ENCODE measurements around the gene HLF.

DNA sequence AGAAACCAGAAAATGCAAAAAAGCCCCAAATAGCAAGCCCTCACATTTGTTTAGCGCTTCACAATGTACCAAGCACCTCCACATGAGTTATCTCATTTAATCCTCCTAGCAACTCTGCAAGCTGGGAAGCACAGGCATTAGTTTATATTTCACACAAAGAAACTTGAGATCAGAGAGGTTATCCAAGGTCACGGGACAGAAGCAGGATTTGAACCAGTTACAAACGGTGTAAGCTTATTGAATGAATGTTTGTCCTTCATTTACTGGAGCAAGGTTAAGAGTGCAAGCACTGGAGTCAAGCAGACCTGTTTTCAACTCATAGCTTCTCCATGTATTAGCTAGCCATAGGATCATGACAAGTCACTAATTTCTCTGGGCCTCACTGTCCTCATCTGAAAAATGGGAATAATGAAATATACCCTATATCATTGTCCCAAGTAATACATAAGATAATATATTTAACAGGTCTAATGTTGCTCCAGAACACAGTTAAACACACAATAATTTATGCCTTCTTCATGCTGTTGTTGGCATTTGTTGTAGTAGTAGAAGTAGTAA is 6.1 kb upstream of the HLF start:
- TF ChIP-seq EZH2phosphoT487 (IDR thresholded peaks at IDR 0.05; ENCODE audit: insufficient read depth, low read depth) = no peak
- no peak for TF ChIP-seq EZH2 (IDR thresholded peaks at IDR 0.05; ENCODE audit: insufficient read depth, poor library complexity, severe bottlenecking)

Measured in GM23248 (cell line).